Hair follicle dermal papilla cell (primary cell): ENCODE data around the gene PLSCR4. TPM values are rescaled to one million over a fixed set of nuclear protein-coding genes. Genes with fewer than 3 reads are reported as not detected.

Source experiments
- total RNA-seq: library from RNA; depleted of rRNA; stranded (reverse); fragments of >200 nt; gene quantifications from 2 replicates; pipeline ENCODE4 v1.2.3, GENCODE V29; 2012

The PLSCR4 gene
- 67.3 TPM in 2 replicates for total RNA-seq

GRCh38 chr3:146250449-146251382 is at the start of gene PLSCR4:
Gene PLSCR4, minus strand, starts transcription at chr3:146251105. Its CDS starts 29,034 bp downstream, at chr3:146222071.

GRCh38 chr3:146160964-146161662 is 89.8 kb downstream of the PLSCR4 start, which contains the start of gene PLOD2:
Gene PLOD2, minus strand, starts transcription at chr3:146161184. Its CDS starts 195 bp downstream, at chr3:146160989.

Other genes with a start within 250 kb of the PLSCR4 start
- 169 and 180 TPM in 2 replicates for gene PLOD2, start 89.9 kb downstream of the PLSCR4 start, total RNA-seq
- gene PLSCR2, start 218.5 kb upstream of the PLSCR4 start, total RNA-seq: not detected in 2 replicates